ENCODE results near the gene IMMP2L.

- TF ChIP-seq CTCF (IDR thresholded peaks at IDR 0.05), result no peak
- no peak for TF ChIP-seq POLR2AphosphoS5 (IDR thresholded peaks at IDR 0.05; ENCODE audit: low read depth, low read length)
These were observed 37.8 kb upstream of the IMMP2L start for GRCh38 chr7:111600091-111600490.
